Breast epithelium (tissue), 4 donors: ENCODE results near the gene BDP1. TPM values are rescaled to one million over a fixed set of nuclear protein-coding genes. Genes with fewer than 3 reads are reported as not detected.
"Not testable (repeated sequence)": the region's sequence is repeated elsewhere in the genome, so short reads cannot be mapped to it uniquely, and the experiment has no call there.

ENCODE experiments used
- DNase-seq, 2 donors: peaks; one replicate each; pipeline ENCODE4 v3.0.0-alpha.2; 2019; ENCODE audit warnings: low spot score in 2 of 2
- H3K27ac ChIP-seq, 2 donors: fragments of 200-600 bp; sonication (generic) in 1 of 2; one replicate each; pipeline ENCODE4 v1.5.1; 2016 to 2019; ENCODE audit warnings: mild to moderate bottlenecking in 1 of 2
- H3K27me3 ChIP-seq, 2 donors: fragments of 200-600 bp; sonication (generic) in 1 of 2; one replicate each; pipeline versions ENCODE4 v1.5.1 to v1.6.0; 2017 to 2019; ENCODE audit warnings: control low read depth in 1 of 2, mild to moderate bottlenecking in 1 of 2
- H3K36me3 ChIP-seq: fragments of 200-600 bp; one replicate; pipeline ENCODE4 v1.5.1; 2019
- H3K4me1 ChIP-seq, 2 donors: fragments of 200-600 bp; sonication (generic); one replicate each; pipeline ENCODE4 v1.5.1; 2016 to 2019; ENCODE audit warnings: control low read depth in 1 of 2
- H3K4me3 ChIP-seq, 3 donors: fragments of 200-600 bp; sonication (generic); 1 replicate in 2 of 3; 2 replicates in 1 of 3; pipeline ENCODE4 v1.5.1; 2016 to 2019; ENCODE audit warnings: mild to moderate bottlenecking in 3 of 3, moderate library complexity in 2 of 3
- H3K9me3 ChIP-seq, 2 donors: fragments of 200-600 bp; sonication (generic) in 1 of 2; one replicate each; pipeline ENCODE4 v1.5.1; 2016 to 2019; ENCODE audit warnings: control low read depth in 1 of 2
- CTCF ChIP-seq, 3 donors: fragments of 450-650 bp; IDR thresholded peaks; one replicate each; pipeline ENCODE4 v1.5.1; 2016 to 2017; ENCODE audit warnings: antibody characterized with exemption in 3 of 3, mild to moderate bottlenecking in 3 of 3, moderate library complexity in 3 of 3
- POLR2A ChIP-seq: fragments of 450-650 bp; IDR thresholded peaks from one replicate; pipeline ENCODE4 v1.6.1; 2016; ENCODE audit warnings: antibody characterized with exemption, mild to moderate bottlenecking, moderate library complexity
- POLR2AphosphoS5 ChIP-seq, 3 donors: sonication (generic); formaldehyde crosslinking; IDR thresholded peaks; one replicate each; pipeline ENCODE4 v1.6.1; 2017; ENCODE audit warnings: antibody characterized with exemption in 3 of 3
- intact Hi-C: fragments of 100-400 bp; cut with DNase I; formaldehyde crosslinking; loops from one replicate; pipeline ENCODE4 v1.15.1; 2023; ENCODE audit warnings: low total_unique reads
- total RNA-seq, 3 donors: library from RNA; depleted of rRNA; stranded (reverse); fragments of >200 nt; gene quantifications; one replicate each; pipeline ENCODE4 v1.1.0, GENCODE V29; 2016

The BDP1 gene
- total RNA-seq, 3 donors from 2014 or later: 26.4 to 119 (median 41.6) TPM

- H3K9me3 ChIP-seq: no peaks in the 10 kb centered on the region
- TF ChIP-seq CTCF (IDR thresholded peaks at IDR 0.05): no peak
- no peak for TF ChIP-seq POLR2AphosphoS5 (IDR thresholded peaks at IDR 0.05)
- no peak for TF ChIP-seq POLR2A
- H3K4me3 ChIP-seq: no peak overlapping the region
- no peak overlapping the region for H3K27ac ChIP-seq
- H3K4me1 ChIP-seq: no peaks in the 10 kb centered on the region
- intact Hi-C loops: no loop called here
- DNase-seq: no peak
- H3K36me3 ChIP-seq: no peaks in the 10 kb centered on the region
- H3K27me3 ChIP-seq: no peaks in the 10 kb centered on the region
Observed at GRCh38 chr5:71503536-71503935, 48.1 kb downstream of the BDP1 start.

- H3K4me3 ChIP-seq: no peak overlapping the region
- no peak overlapping the region for H3K27ac ChIP-seq
- intact Hi-C loops: no loop called here
- peaks cover 17% of the 10 kb centered on the region for H3K36me3 ChIP-seq
- no peaks in the 10 kb centered on the region for H3K27me3 ChIP-seq
- no peaks in the 10 kb centered on the region for H3K9me3 ChIP-seq
- TF ChIP-seq CTCF (IDR thresholded peaks at IDR 0.05) (no peak), POLR2A (no peak), POLR2AphosphoS5 (IDR thresholded peaks at IDR 0.05) (no peak)
- H3K4me1 ChIP-seq: no peaks in the 10 kb centered on the region
- DNase-seq: no peak
Observed at GRCh38 chr5:71522151-71522550, 66.7 kb downstream of the BDP1 start.

GRCh38 chr5:71525611-71526010 is 70.2 kb downstream of the BDP1 start:
- intact Hi-C loops, DNase-seq, H3K27me3 ChIP-seq, H3K4me1 ChIP-seq, H3K36me3 ChIP-seq, H3K9me3 ChIP-seq, H3K4me3 ChIP-seq, H3K27ac ChIP-seq: not testable (repeated sequence)

GRCh38 chr5:71528206-71528605 is 72.8 kb downstream of the BDP1 start:
- intact Hi-C loops: no loop called here
- DNase-seq: no peak
- peaks cover 1% of the 10 kb centered on the region for H3K36me3 ChIP-seq
- no peak overlapping the region for H3K27ac ChIP-seq
- H3K9me3 ChIP-seq: no peaks in the 10 kb centered on the region
- TF ChIP-seq POLR2A (no peak), CTCF (IDR thresholded peaks at IDR 0.05) (no peak), POLR2AphosphoS5 (IDR thresholded peaks at IDR 0.05) (no peak)
- H3K27me3 ChIP-seq: no peaks in the 10 kb centered on the region
- H3K4me1 ChIP-seq: no peaks in the 10 kb centered on the region
- H3K4me3 ChIP-seq: no peak overlapping the region

- Histone ChIP-seq H3K4me1 (no peaks in the 10 kb centered on the region), H3K27ac (no peak overlapping the region), H3K36me3 (no peaks in the 10 kb centered on the region), H3K4me3 (no peak overlapping the region), H3K27me3 (no peaks in the 10 kb centered on the region), H3K9me3 (no peaks in the 10 kb centered on the region)
- no peak for TF ChIP-seq POLR2A
- no peak for DNase-seq
- intact Hi-C loops: no loop called here
Observed at GRCh38 chr5:71529682-71530081, 74.2 kb downstream of the BDP1 start.

- Histone ChIP-seq H3K27ac (no peak overlapping the region), H3K36me3 (no peaks in the 10 kb centered on the region), H3K27me3 (no peaks in the 10 kb centered on the region), H3K4me3 (no peak overlapping the region), H3K9me3 (no peaks in the 10 kb centered on the region), H3K4me1 (no peaks in the 10 kb centered on the region)
- DNase-seq: no peak
- TF ChIP-seq POLR2AphosphoS5 (IDR thresholded peaks at IDR 0.05) (no peak), CTCF (IDR thresholded peaks at IDR 0.05) (no peak), POLR2A (no peak)
- intact Hi-C loops: no loop called here
Observed at GRCh38 chr5:71533142-71533541, 77.7 kb downstream of the BDP1 start.
